GM23338 (cell line): ENCODE data around the gene ISOC2. TPM values are rescaled to one million over a fixed set of nuclear protein-coding genes. Genes with fewer than 3 reads are reported as not detected.

Source experiments
- ATAC-seq: fragments of 200-7000 bp; cut with Tn5 transposase; 3 replicates; pipeline ENCODE4 v1.9.1; 2020
- DNase-seq: peaks from one replicate; pipeline ENCODE4 v3.0.0-alpha.2; 2015; ENCODE audit warnings: low spot score
- H2AFZ ChIP-seq: fragments of 200-600 bp; sonication (generic); 2 replicates; pipeline ENCODE4 v1.8.0; 2016; ENCODE audit warnings: antibody characterized with exemption, mild to moderate bottlenecking, moderate library complexity
- H3F3A ChIP-seq: fragments of 200-600 bp; sonication (generic); replicated peaks from 2 replicates; pipeline ENCODE4 v1.8.0; 2017; ENCODE audit warnings: antibody characterized with exemption, mixed run types, low read depth
- H3K27ac ChIP-seq: fragments of 200-600 bp; sonication (generic); 2 replicates; pipeline ENCODE4 v1.6.1; 2016; ENCODE audit warnings: low read depth
- H3K27me3 ChIP-seq: fragments of 200-600 bp; sonication (generic); 2 replicates; pipeline ENCODE4 v1.8.0; 2016; ENCODE audit warnings: mild to moderate bottlenecking, mixed run types, moderate library complexity; ENCODE audit not compliant: insufficient read depth
- H3K36me3 ChIP-seq: fragments of 200-600 bp; sonication (generic); 2 replicates; pipeline ENCODE4 v1.8.0; 2016; ENCODE audit warnings: mild to moderate bottlenecking; ENCODE audit not compliant: insufficient read depth
- H3K4me1 ChIP-seq: fragments of 200-600 bp; sonication (generic); 2 replicates; pipeline ENCODE4 v1.8.0; 2016; ENCODE audit warnings: mild to moderate bottlenecking, moderate library complexity; ENCODE audit not compliant: insufficient read depth
- H3K4me2 ChIP-seq: fragments of 200-600 bp; sonication (generic); 2 replicates; pipeline ENCODE4 v1.7.1; 2017; ENCODE audit warnings: mixed run types
- H3K4me3 ChIP-seq: fragments of 200-600 bp; sonication (generic); 2 replicates; pipeline ENCODE4 v1.6.1; 2016; ENCODE audit warnings: mixed run types
- H3K79me2 ChIP-seq: fragments of 200-600 bp; sonication (generic); replicated peaks from 2 replicates; pipeline ENCODE4 v1.8.0; 2017; ENCODE audit warnings: mild to moderate bottlenecking; ENCODE audit not compliant: insufficient read depth
- H3K9me2 ChIP-seq: fragments of 200-600 bp; sonication (generic); 2 replicates; pipeline ENCODE4 v1.8.0; 2017; ENCODE audit not compliant: insufficient read depth
- H4K20me1 ChIP-seq: fragments of 200-600 bp; sonication (generic); replicated peaks from 2 replicates; pipeline ENCODE4 v1.8.0; 2017; ENCODE audit warnings: mild to moderate bottlenecking; ENCODE audit not compliant: insufficient read depth
- H3K27ac Mint-ChIP-seq: 2 replicates; pipeline ENCODE4 v1.8.0; 2020; ENCODE audit warnings: inconsistent platforms, mild to moderate bottlenecking, moderate library complexity, mixed read lengths
- H3K27me3 Mint-ChIP-seq: 3 replicates; pipeline ENCODE4 v1.8.0; 2022; ENCODE audit warnings: low read depth, mild to moderate bottlenecking, moderate library complexity, mixed read lengths, inconsistent platforms; ENCODE audit not compliant: insufficient read depth, poor library complexity
- H3K36me3 Mint-ChIP-seq: 3 replicates; pipeline ENCODE4 v1.8.0; 2021; ENCODE audit warnings: low read depth, mild to moderate bottlenecking, inconsistent platforms, moderate library complexity, mixed read lengths
- H3K4me1 Mint-ChIP-seq: 3 replicates; pipeline ENCODE4 v1.8.0; 2020; ENCODE audit warnings: mild to moderate bottlenecking, inconsistent platforms, mixed read lengths
- H3K4me3 Mint-ChIP-seq: 3 replicates; pipeline ENCODE4 v1.8.0; 2021; ENCODE audit warnings: moderate library complexity, mild to moderate bottlenecking, inconsistent platforms, mixed read lengths
- H3K9me3 Mint-ChIP-seq: 3 replicates; pipeline ENCODE4 v1.8.0; 2020; ENCODE audit warnings: moderate library complexity, mild to moderate bottlenecking, inconsistent platforms, mixed read lengths
- CREB1 ChIP-seq: fragments of 250-450 bp; sonication (Bioruptor Pico); IDR thresholded peaks from 2 replicates; pipeline ENCODE4 v1.5.0; 2020; ENCODE audit warnings: low read depth, mild to moderate bottlenecking, moderate library complexity
- EZH2 ChIP-seq: fragments of 200-600 bp; sonication (generic); IDR thresholded peaks from one replicate; pipeline ENCODE4 v1.8.0; 2017; ENCODE audit warnings: antibody characterized with exemption, mild to moderate bottlenecking, low read depth; ENCODE audit not compliant: unreplicated experiment
- EZH2phosphoT487 ChIP-seq: fragments of 200-600 bp; sonication (generic); IDR thresholded peaks from one replicate; pipeline ENCODE4 v1.8.1; 2018; ENCODE audit warnings: antibody characterized with exemption; ENCODE audit not compliant: unreplicated experiment
- JUNB ChIP-seq: IDR thresholded peaks from one replicate; pipeline ENCODE4 v1.6.1; 2016; ENCODE audit warnings: antibody characterized with exemption; ENCODE audit not compliant: unreplicated experiment
- NANOG ChIP-seq: IDR thresholded peaks from 2 replicates; pipeline ENCODE4 v1.6.1; 2016; ENCODE audit warnings: antibody characterized with exemption, borderline replicate concordance
- POLR2AphosphoS5 ChIP-seq: IDR thresholded peaks from 2 replicates; pipeline ENCODE4 v1.6.1; 2016; ENCODE audit warnings: antibody characterized with exemption, low read depth
- REST ChIP-seq: IDR thresholded peaks from one replicate; pipeline ENCODE4 v1.6.1; 2018; ENCODE audit warnings: antibody characterized with exemption; ENCODE audit not compliant: unreplicated experiment
- STAT1 ChIP-seq: IDR thresholded peaks from one replicate; pipeline ENCODE4 v1.6.1; 2016; ENCODE audit warnings: antibody characterized with exemption; ENCODE audit not compliant: unreplicated experiment
- ZNF114 ChIP-seq: fragments of 250-450 bp; sonication (Bioruptor Pico); IDR thresholded peaks from 2 replicates; pipeline ENCODE4 v1.5.0; 2020; ENCODE audit warnings: mild to moderate bottlenecking, moderate library complexity
- ZNF331 ChIP-seq: fragments of 250-450 bp; sonication (Bioruptor Pico); IDR thresholded peaks from 2 replicates; pipeline ENCODE4 v1.5.0; 2020; ENCODE audit warnings: low read depth, mild to moderate bottlenecking, moderate library complexity
- polyA plus RNA-seq: library from polyadenylated mRNA; unstranded; fragments of >200 nt; fragmentation: Nextera tagmentation; extraction: Ambion mirVana; gene quantifications from 2 replicates; pipeline ENCODE4 v1.2.1, GENCODE V29; 2016
- total RNA-seq: library from RNA; depleted of rRNA; stranded (reverse); fragments of >200 nt; shearing (Covaris generic); gene quantifications from 2 replicates; pipeline ENCODE4 v1.2.3, GENCODE V29; 2014
- TF ChIP-seq, protein P1 (sequence below): IDR thresholded peaks from 2 replicates; pipeline ENCODE4 v1.6.1; 2016; ENCODE audit warnings: antibody characterized with exemption
- TF ChIP-seq, protein P2 (sequence below), 2 experiments: fragments of 200-600 bp in 1 of 2; sonication (generic) in 1 of 2; conservative IDR thresholded peaks; 2 replicates each; pipeline versions ENCODE4 v1.5.1 to v1.6.1; 2016 to 2017; ENCODE audit warnings: antibody characterized with exemption in 2 of 2, low read depth in 2 of 2, mild to moderate bottlenecking in 2 of 2, moderate library complexity in 1 of 2

The ISOC2 gene
- total and polyA plus RNA-seq, 2 experiments from 2014 or later, result 62.6 to 85.2 TPM

DNA sequence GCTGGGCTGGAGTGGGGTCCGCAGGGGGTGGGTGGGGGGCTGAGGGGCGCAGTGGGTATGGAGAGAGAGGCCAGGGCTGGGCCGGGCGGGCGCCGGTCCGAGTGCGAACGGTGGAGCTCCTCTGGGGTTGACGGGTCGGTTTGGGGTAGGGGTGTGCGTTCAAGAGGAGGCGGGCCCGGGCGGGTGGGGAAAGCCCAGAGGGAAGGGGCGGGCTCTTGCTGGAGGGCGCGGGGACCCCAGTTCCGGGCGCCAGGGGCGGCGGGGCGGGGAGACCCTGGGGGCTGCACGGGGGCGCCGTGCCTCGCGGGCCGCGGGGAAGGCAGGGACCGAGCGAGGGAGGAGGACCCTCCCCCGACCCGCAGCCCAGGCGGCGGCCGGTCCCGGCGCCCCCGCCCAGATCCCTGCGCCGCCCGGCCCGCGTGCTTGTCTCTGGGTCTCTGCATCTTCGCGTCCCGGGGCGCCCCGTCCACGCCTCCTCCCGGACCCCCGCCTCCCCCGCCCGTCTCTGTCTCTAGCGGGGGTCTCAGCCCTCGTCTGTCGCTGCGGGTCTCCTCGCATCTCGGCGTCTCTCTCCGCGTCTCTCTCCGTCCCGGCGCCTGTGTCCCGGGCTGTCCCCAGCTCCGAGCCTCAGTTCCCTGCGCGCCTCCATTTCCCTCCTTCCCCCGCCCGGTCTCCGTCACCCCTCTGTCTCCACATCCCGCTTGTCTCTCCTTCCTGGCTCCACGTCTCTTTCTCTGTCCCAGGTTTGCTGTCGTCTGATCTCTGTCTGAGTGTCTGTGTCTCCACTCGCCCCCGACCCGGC is 10.1 kb downstream of the ISOC2 start:
- no peaks in the 10 kb centered on the region; the same call in 1 of the 2 replicates for H4K20me1 ChIP-seq
- H2AFZ ChIP-seq, result no peak overlapping the region
- peaks cover 3% of the 10 kb centered on the region; the same call in 1 of the 2 replicates for H3K4me1 ChIP-seq
- Mint-ChIP-seq H3K9me3 (no peaks in the 10 kb centered on the region), H3K27me3 (peaks cover 29% of the 10 kb centered on the region), H3K36me3 (peaks cover 15% of the 10 kb centered on the region), H3K4me1 (peaks cover 3% of the 10 kb centered on the region; the same call in 1 of the 3 replicates), H3K4me3 (peak overlapping the region; percentile 77), H3K27ac (no peak overlapping the region)
- peak; percentile 71 for DNase-seq
- TF ChIP-seq ZNF331, result no peak
- TF ChIP-seq EZH2phosphoT487, result no peak
- TF ChIP-seq ZNF114, result no peak
- no peak for TF ChIP-seq STAT1
- no peaks in the 10 kb centered on the region for H3K36me3 ChIP-seq
- 0 out of 2 replicates have a peak, but pooled peaks cover 4% of the 10 kb centered on the region for H3F3A ChIP-seq
- no peaks in the 10 kb centered on the region for H3K79me2 ChIP-seq
- no peaks in the 10 kb centered on the region for H3K9me2 ChIP-seq
- peak; percentile 17 for ATAC-seq
- H3K4me3 ChIP-seq, result peak overlapping the region; percentile 66
- peak overlapping the region; percentile 87 for H3K4me2 ChIP-seq
- H3K27ac ChIP-seq, result no peak overlapping the region
- H3K27me3 ChIP-seq, result peaks cover 52% of the 10 kb centered on the region

GRCh38 chr19:55449469-55449868 is 12.0 kb downstream of the ISOC2 start:
- Mint-ChIP-seq H3K4me3 (no peak overlapping the region), H3K27ac (no peak overlapping the region), H3K27me3 (peaks cover 47% of the 10 kb centered on the region), H3K36me3 (peaks cover 6% of the 10 kb centered on the region; the same call in 1 of the 3 replicates), H3K9me3 (no peaks in the 10 kb centered on the region; the same call in 2 of the 3 replicates), H3K4me1 (peaks cover 3% of the 10 kb centered on the region; the same call in 1 of the 3 replicates)
- DNase-seq, result no peak
- Histone ChIP-seq H3K4me1 (peaks cover 3% of the 10 kb centered on the region; the same call in 1 of the 2 replicates), H3F3A (0 out of 2 replicates have a peak, but pooled peaks cover 4% of the 10 kb centered on the region), H3K79me2 (no peaks in the 10 kb centered on the region), H3K4me2 (no peak overlapping the region), H3K4me3 (no peak overlapping the region), H3K36me3 (no peaks in the 10 kb centered on the region), H2AFZ (no peak overlapping the region), H3K9me2 (no peaks in the 10 kb centered on the region), H4K20me1 (no peaks in the 10 kb centered on the region; the same call in 1 of the 2 replicates), H3K27ac (no peak overlapping the region), H3K27me3 (peaks cover 70% of the 10 kb centered on the region)
- no peak for ATAC-seq
- TF ChIP-seq EZH2 (no peak), ZNF114 (no peak), JUNB (no peak), CREB1 (CRISPR knock-in tag) (no peak), POLR2AphosphoS5 (no peak), STAT1 (no peak), REST (no peak), NANOG (no peak), EZH2phosphoT487 (no peak), ZNF331 (no peak)
- TF ChIP-seq, protein P1, sequence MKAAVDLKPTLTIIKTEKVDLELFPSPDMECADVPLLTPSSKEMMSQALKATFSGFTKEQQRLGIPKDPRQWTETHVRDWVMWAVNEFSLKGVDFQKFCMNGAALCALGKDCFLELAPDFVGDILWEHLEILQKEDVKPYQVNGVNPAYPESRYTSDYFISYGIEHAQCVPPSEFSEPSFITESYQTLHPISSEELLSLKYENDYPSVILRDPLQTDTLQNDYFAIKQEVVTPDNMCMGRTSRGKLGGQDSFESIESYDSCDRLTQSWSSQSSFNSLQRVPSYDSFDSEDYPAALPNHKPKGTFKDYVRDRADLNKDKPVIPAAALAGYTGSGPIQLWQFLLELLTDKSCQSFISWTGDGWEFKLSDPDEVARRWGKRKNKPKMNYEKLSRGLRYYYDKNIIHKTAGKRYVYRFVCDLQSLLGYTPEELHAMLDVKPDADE, result no peak
- TF ChIP-seq, protein P2, sequence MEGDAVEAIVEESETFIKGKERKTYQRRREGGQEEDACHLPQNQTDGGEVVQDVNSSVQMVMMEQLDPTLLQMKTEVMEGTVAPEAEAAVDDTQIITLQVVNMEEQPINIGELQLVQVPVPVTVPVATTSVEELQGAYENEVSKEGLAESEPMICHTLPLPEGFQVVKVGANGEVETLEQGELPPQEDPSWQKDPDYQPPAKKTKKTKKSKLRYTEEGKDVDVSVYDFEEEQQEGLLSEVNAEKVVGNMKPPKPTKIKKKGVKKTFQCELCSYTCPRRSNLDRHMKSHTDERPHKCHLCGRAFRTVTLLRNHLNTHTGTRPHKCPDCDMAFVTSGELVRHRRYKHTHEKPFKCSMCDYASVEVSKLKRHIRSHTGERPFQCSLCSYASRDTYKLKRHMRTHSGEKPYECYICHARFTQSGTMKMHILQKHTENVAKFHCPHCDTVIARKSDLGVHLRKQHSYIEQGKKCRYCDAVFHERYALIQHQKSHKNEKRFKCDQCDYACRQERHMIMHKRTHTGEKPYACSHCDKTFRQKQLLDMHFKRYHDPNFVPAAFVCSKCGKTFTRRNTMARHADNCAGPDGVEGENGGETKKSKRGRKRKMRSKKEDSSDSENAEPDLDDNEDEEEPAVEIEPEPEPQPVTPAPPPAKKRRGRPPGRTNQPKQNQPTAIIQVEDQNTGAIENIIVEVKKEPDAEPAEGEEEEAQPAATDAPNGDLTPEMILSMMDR (conservative IDR thresholded peaks at IDR 0.05; ENCODE audit: low read depth in 2 of 2), result no peak
